ENCODE measurements around the gene NOC4L. TPM values are rescaled to one million over a fixed set of nuclear protein-coding genes. Genes with fewer than 3 reads are reported as not detected.

The NOC4L gene
- total RNA-seq = 10 to 100 TPM; 13.4 to 24.6 TPM

GRCh38 chr12:132144115-132144809, at the start of gene NOC4L, which contains the start of gene DDX51:
Gene NOC4L (plus strand): TSS chr12:132144457. CDS start chr12:132144489, 32 bp downstream.
Gene DDX51 (minus strand): TSS chr12:132144319. CDS start chr12:132144296, 23 bp downstream.

Small RNA genes lying within 50 kb of the gene (small RNA-seq; reads per million reads assigned to genes)
- 0 reads per million in 2 donors for gene AC138466.3

Other genes starting within 250 kb of the NOC4L start
- 1 to 10 TPM; 4.3 to 9.3 TPM for gene ULK1, start 249.8 kb upstream of the NOC4L start, total RNA-seq
- 10 to 100 TPM in 1 of 2 donors, 1 to 10 TPM in 1; 3.1 to 18.6 TPM for gene PUS1, start 215.2 kb upstream of the NOC4L start, total RNA-seq
- gene EP400, start 194.5 kb upstream of the NOC4L start, total RNA-seq = 10 to 100 TPM in 1 of 2 donors, 1 to 10 TPM in 1; 8.3 to 10.3 TPM
- 1 to 10 TPM; 6.7 to 8.9 TPM for gene DDX51, start 138 bp upstream of the NOC4L start, total RNA-seq
- gene GALNT9, start 185.1 kb downstream of the NOC4L start, total RNA-seq = not detected